Astrocyte of the spinal cord (primary cell): ENCODE results near the gene DGUOK.
"Not testable (repeated sequence)": the region's sequence is repeated elsewhere in the genome, so short reads cannot be mapped to it uniquely, and the experiment has no call there.

Experiments used
- DNase-seq: peaks from one replicate; pipeline ENCODE4 v3.0.0; 2011; ENCODE audit warnings: low read depth, low spot score
- H3K4me3 ChIP-seq: 2 replicates; pipeline ENCODE4 v1.5.1; 2011; ENCODE audit warnings: low read depth, mild to moderate bottlenecking, low read length, moderate library complexity
- CTCF ChIP-seq: IDR thresholded peaks from 2 replicates; pipeline ENCODE4 v1.5.1; 2012; ENCODE audit warnings: low read depth, mild to moderate bottlenecking, low read length, inconsistent platforms
- in situ Hi-C: cut with HindIII; loops from 2 replicates; pipeline ENCODE4 v1.10.0; 2017; ENCODE audit warnings: low sequenced_read_pairs

DGUOK gene

GRCh38 chr2:73901143-73901542 lies 25.5 kb upstream of the DGUOK start:
- in situ Hi-C loops = no loop called here
- no peak for DNase-seq
- no peak overlapping the region for H3K4me3 ChIP-seq
- no peak for TF ChIP-seq CTCF

- DNase-seq = no peak
- no peak for TF ChIP-seq CTCF
- H3K4me3 ChIP-seq = no peak overlapping the region
- in situ Hi-C loops = no loop called here
Observed at GRCh38 chr2:73902284-73902683, 24.4 kb upstream of the DGUOK start.

GRCh38 chr2:73903313-73903712 lies 23.4 kb upstream of the DGUOK start:
- no peak for DNase-seq
- H3K4me3 ChIP-seq = no peak overlapping the region
- no peak for TF ChIP-seq CTCF
- in situ Hi-C loops = no loop called here

GRCh38 chr2:73903949-73904613 lies 22.6 kb upstream of the DGUOK start:
- DNase-seq, in situ Hi-C loops, H3K4me3 ChIP-seq: not testable (repeated sequence)

- no peak for TF ChIP-seq CTCF
- H3K4me3 ChIP-seq = no peak overlapping the region
- DNase-seq = no peak
- in situ Hi-C loops = no loop called here
Observed at GRCh38 chr2:73904952-73905351, 21.7 kb upstream of the DGUOK start.

GRCh38 chr2:73906847-73907505 lies 19.7 kb upstream of the DGUOK start:
- TF ChIP-seq CTCF = no peak
- H3K4me3 ChIP-seq = no peak overlapping the region
- DNase-seq = no peak
- in situ Hi-C loops = no loop called here

GRCh38 chr2:73907840-73908452 lies 18.7 kb upstream of the DGUOK start:
- TF ChIP-seq CTCF = peak; percentile 36
- in situ Hi-C loops = no loop called here
- peak; percentile 88 for DNase-seq
- no peak overlapping the region for H3K4me3 ChIP-seq
